ENCODE data around the gene SLC29A2. TPM values are rescaled to one million over a fixed set of nuclear protein-coding genes. Genes with fewer than 3 reads are reported as not detected.
"Not testable (repeated sequence)": the region's sequence is repeated elsewhere in the genome, so short reads cannot be mapped to it uniquely, and the experiment has no call there.

Gene SLC29A2
- polyA plus RNA-seq, 3 donors: 17.5 to 18.2 (median 17.9) TPM

- DNase-seq (ENCODE audit: low read depth in 3 of 3, low spot score in 2 of 3): peak; percentile 77 to 88 (median 82)
Observed at GRCh38 chr11:66386171-66387069, 14.9 kb upstream of the SLC29A2 start.

- not testable (repeated sequence) for DNase-seq (ENCODE audit: low read depth in 3 of 3, low spot score in 2 of 3)
Observed at GRCh38 chr11:66384316-66384715, 12.8 kb upstream of the SLC29A2 start.

GRCh38 chr11:66380264-66380663, 8.7 kb upstream of the SLC29A2 start:
- not testable (repeated sequence) for DNase-seq (ENCODE audit: low read depth in 3 of 3, low spot score in 2 of 3)

- not testable (repeated sequence) for DNase-seq (ENCODE audit: low read depth in 3 of 3, low spot score in 2 of 3)
Observed at GRCh38 chr11:66373690-66374287, 2.2 kb upstream of the SLC29A2 start.

- DNase-seq (ENCODE audit: low read depth in 3 of 3, low spot score in 2 of 3): no peak
Observed at GRCh38 chr11:66373265-66373664, 1.7 kb upstream of the SLC29A2 start.

- DNase-seq (ENCODE audit: low read depth in 3 of 3, low spot score in 2 of 3): no peak
Observed at GRCh38 chr11:66369073-66369894, 2.3 kb downstream of the SLC29A2 start.

- DNase-seq (ENCODE audit: low read depth in 3 of 3, low spot score in 2 of 3): no peak
Observed at GRCh38 chr11:66368484-66368883, 3.1 kb downstream of the SLC29A2 start.

- no peak for DNase-seq (ENCODE audit: low read depth in 3 of 3, low spot score in 2 of 3)
Observed at GRCh38 chr11:66367561-66368312, 3.8 kb downstream of the SLC29A2 start.

- DNase-seq (ENCODE audit: low read depth in 3 of 3, low spot score in 2 of 3): no peak
Observed at GRCh38 chr11:66366844-66367477, 4.6 kb downstream of the SLC29A2 start.

GRCh38 chr11:66365711-66366619, 5.6 kb downstream of the SLC29A2 start:
- DNase-seq (ENCODE audit: low read depth in 3 of 3, low spot score in 2 of 3): no peak

- no peak for DNase-seq (ENCODE audit: low read depth in 3 of 3, low spot score in 2 of 3)
Observed at GRCh38 chr11:66365166-66365565, 6.4 kb downstream of the SLC29A2 start.

GRCh38 chr11:66363805-66364535, 7.6 kb downstream of the SLC29A2 start:
- no peak for DNase-seq (ENCODE audit: low read depth in 3 of 3, low spot score in 2 of 3)

GRCh38 chr11:66363187-66363601, 8.4 kb downstream of the SLC29A2 start:
- no peak for DNase-seq (ENCODE audit: low read depth in 3 of 3, low spot score in 2 of 3)

GRCh38 chr11:66362481-66363147, 8.9 kb downstream of the SLC29A2 start:
- no peak for DNase-seq (ENCODE audit: low read depth in 3 of 3, low spot score in 2 of 3)

GRCh38 chr11:66361502-66361941, 10.0 kb downstream of the SLC29A2 start:
- no peak for DNase-seq (ENCODE audit: low read depth in 3 of 3, low spot score in 2 of 3)

- DNase-seq (ENCODE audit: low read depth in 3 of 3, low spot score in 2 of 3): no peak
Observed at GRCh38 chr11:66360406-66361073, 11.0 kb downstream of the SLC29A2 start.

- no peak for DNase-seq (ENCODE audit: low read depth in 3 of 3, low spot score in 2 of 3)
Observed at GRCh38 chr11:66359662-66360087, 11.9 kb downstream of the SLC29A2 start.

Measured in right renal cortex interstitium (tissue), 3 donors.